ENCODE data around the gene DNAH10. TPM values are rescaled to one million over a fixed set of nuclear protein-coding genes. Genes with fewer than 3 reads are reported as not detected.

DNAH10 gene
- total and polyA plus RNA-seq, 2 of the 13 experiments (the other 11 are each of a cell fraction or from before 2014, with no cell fraction given) = 0.01 to 0.02 TPM

- no peak overlapping the region for H3K4me3 ChIP-seq (replicated peaks in 1 of 3; ENCODE audit: insufficient read depth in 1 of 3, low read depth in 2 of 3, low read length in 3 of 3)
- FAIRE-seq (no peak), DNase-seq (ENCODE audit: low spot score) (no peak), ATAC-seq (no peak)
- BruUV-seq (replicated peaks) = no TSS peak
- peaks cover 4 to 19% of the 10 kb centered on the region in 2 experiments; a peak in 4 of 5 replicates for H3K36me3 ChIP-seq (replicated peaks in 1 of 2; ENCODE audit: control insufficient read depth in 1 of 2, insufficient read depth in 2 of 2, low read length in 2 of 2)
- no peak overlapping the region for H3K4me2 ChIP-seq (ENCODE audit: low read depth, low read length)
- no peak overlapping the region for H2AFZ ChIP-seq (ENCODE audit: low read length)
- peaks cover 17% of the 10 kb centered on the region for H3K4me1 ChIP-seq (ENCODE audit: insufficient read depth, low read length)
- no peak overlapping the region for H3K27ac ChIP-seq (ENCODE audit: extremely low read length, insufficient read depth, low read length)
- peaks cover 0 to 2% of the 10 kb centered on the region in 2 experiments; a peak in 1 of 5 replicates for H3K27me3 ChIP-seq (ENCODE audit: control insufficient read depth in 1 of 2, insufficient read depth in 2 of 2, low read length in 2 of 2)
- WGBS (ENCODE audit: low lambda C conversion rate) = 92% methylated on average over 6 of the region's 6 CpGs
- intact Hi-C loops (cut with micrococcal nuclease; ENCODE audit: unreplicated experiment) (no loop called here), in situ Hi-C loops (cut with HindIII; ENCODE audit: extremely low pct_ligation_motif_present, low pct_unique_long_range_greater_than_20kb) (no loop called here)
- ChIA-PET CTCF (ENCODE audit: low intra/inter-chr PET ratio, low total read pairs) (no interaction called here), POLR2A (no interaction called here)
- H4K20me1 ChIP-seq (ENCODE audit: insufficient read depth, low read length) = no peaks in the 10 kb centered on the region
- H3K9ac ChIP-seq (ENCODE audit: insufficient read depth, low read depth, low read length) = no peak overlapping the region
- no peaks in the 10 kb centered on the region for H3K9me3 ChIP-seq (ENCODE audit: low read length)
- no peaks in the 10 kb centered on the region for H3K79me2 ChIP-seq (ENCODE audit: insufficient read depth, low read length)
- no peak for TF ChIP-seq PAF1 (CRISPR knock-in tag; IDR thresholded peaks at IDR 0.05)
- TF ChIP-seq NR2C2 (CRISPR knock-in tag; IDR thresholded peaks at IDR 0.05; ENCODE audit: borderline replicate concordance) = no peak
- no peak for TF ChIP-seq CBX2 (IDR thresholded peaks at IDR 0.05; ENCODE audit: low read depth, low read length)
- TF ChIP-seq CBX2 (CRISPR knock-in tag; IDR thresholded peaks at IDR 0.05; ENCODE audit: low read depth) = no peak
- no peak for TF ChIP-seq HDAC2 (CRISPR knock-in tag; IDR thresholded peaks at IDR 0.05)
- no peak for TF ChIP-seq ZNF556 (CRISPR knock-in tag; IDR thresholded peaks at IDR 0.05; ENCODE audit: borderline replicate concordance)
- no peak for TF ChIP-seq ELK4 (CRISPR knock-in tag; IDR thresholded peaks at IDR 0.05; ENCODE audit: borderline replicate concordance)
- TF ChIP-seq HNF1B (CRISPR knock-in tag; IDR thresholded peaks at IDR 0.05) = no peak
- TF ChIP-seq NFRKB (IDR thresholded peaks at IDR 0.05) = no peak
- TF ChIP-seq ZNF816 (CRISPR knock-in tag; IDR thresholded peaks at IDR 0.05; ENCODE audit: borderline replicate concordance) = no peak
- TF ChIP-seq SALL2 (CRISPR knock-in tag; IDR thresholded peaks at IDR 0.05) = no peak
- TF ChIP-seq ZNF138 (CRISPR knock-in tag; IDR thresholded peaks at IDR 0.05; ENCODE audit: low read depth) = no peak
- TF ChIP-seq GPBP1L1 (CRISPR knock-in tag; IDR thresholded peaks at IDR 0.05) = no peak
- TF ChIP-seq ZNF777 (CRISPR knock-in tag; IDR thresholded peaks at IDR 0.05) = no peak
- TF ChIP-seq RAD51 (IDR thresholded peaks at IDR 0.05; ENCODE audit: borderline replicate concordance) = no peak
- TF ChIP-seq ZNF275 (CRISPR knock-in tag; IDR thresholded peaks at IDR 0.05; ENCODE audit: borderline replicate concordance) = no peak
- no peak for TF ChIP-seq ZSCAN21 (CRISPR knock-in tag; IDR thresholded peaks at IDR 0.05; ENCODE audit: borderline replicate concordance)
- TF ChIP-seq ZBTB42 (CRISPR knock-in tag; IDR thresholded peaks at IDR 0.05) = no peak
- no peak for TF ChIP-seq FOXP4 (CRISPR knock-in tag; IDR thresholded peaks at IDR 0.05)
These were observed 4.5 kb upstream of the DNAH10 start for GRCh38 chr12:123757561-123757960.
